ENCODE results near the gene LCLAT1. TPM values are rescaled to one million over a fixed set of nuclear protein-coding genes. Genes with fewer than 3 reads are reported as not detected.
"Not testable (repeated sequence)": the region's sequence is repeated elsewhere in the genome, so short reads cannot be mapped to it uniquely, and the experiment has no call there.

Gene LCLAT1
- total RNA-seq, 2 experiments from 2014 or later, result 8.3 to 10.2 TPM

DNA sequence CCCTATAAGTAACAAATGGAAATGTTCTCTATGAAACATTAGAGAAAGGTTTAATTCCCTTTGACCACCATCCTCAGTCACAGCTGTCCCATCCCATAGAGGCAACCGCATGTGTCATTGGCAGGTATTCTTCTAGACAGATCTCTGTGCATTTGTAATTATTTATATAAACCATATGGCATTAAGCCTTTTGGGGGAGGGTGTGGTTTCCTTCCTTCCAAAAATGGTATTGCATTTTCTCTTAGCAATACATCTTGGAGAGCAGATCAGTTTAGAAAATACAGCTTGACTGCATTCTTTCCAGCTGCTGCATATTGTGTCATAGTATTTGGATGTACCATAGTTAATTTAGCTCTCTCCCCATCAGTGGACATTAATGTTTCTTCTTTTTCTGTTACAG is 57.7 kb downstream of the LCLAT1 start:
- H3K4me1 Mint-ChIP-seq (ENCODE audit: low read depth), result peaks cover 64% of the 10 kb centered on the region
- peaks cover 15% of the 10 kb centered on the region for H3K4me1 ChIP-seq (ENCODE audit: insufficient read depth, low read length)
- H3K36me3 Mint-ChIP-seq (ENCODE audit: low read depth), result peaks cover 45% of the 10 kb centered on the region
- POLR2A ChIA-PET, result interaction anchor here (0.8 to 1.2 kb wide), 3 partner anchors 43 to 358 kb away, joined by 3 to 5 read pairs (median 4); partner anchors contain the start of gene YPEL5
- H3K9me3 ChIP-seq (ENCODE audit: control insufficient read depth in 1 of 2, insufficient read depth in 1 of 2, low read length in 2 of 2), result peaks cover 9 to 17% of the 10 kb centered on the region in 2 experiments
- ATAC-seq (ENCODE audit: poor library complexity), result no peak
- peaks cover 20% of the 10 kb centered on the region for H3K9me3 Mint-ChIP-seq
- H3K27ac ChIP-seq (ENCODE audit: low read depth in 1 of 2, low read length in 2 of 2), result no peak overlapping the region
- TF ChIP-seq, protein P1, sequence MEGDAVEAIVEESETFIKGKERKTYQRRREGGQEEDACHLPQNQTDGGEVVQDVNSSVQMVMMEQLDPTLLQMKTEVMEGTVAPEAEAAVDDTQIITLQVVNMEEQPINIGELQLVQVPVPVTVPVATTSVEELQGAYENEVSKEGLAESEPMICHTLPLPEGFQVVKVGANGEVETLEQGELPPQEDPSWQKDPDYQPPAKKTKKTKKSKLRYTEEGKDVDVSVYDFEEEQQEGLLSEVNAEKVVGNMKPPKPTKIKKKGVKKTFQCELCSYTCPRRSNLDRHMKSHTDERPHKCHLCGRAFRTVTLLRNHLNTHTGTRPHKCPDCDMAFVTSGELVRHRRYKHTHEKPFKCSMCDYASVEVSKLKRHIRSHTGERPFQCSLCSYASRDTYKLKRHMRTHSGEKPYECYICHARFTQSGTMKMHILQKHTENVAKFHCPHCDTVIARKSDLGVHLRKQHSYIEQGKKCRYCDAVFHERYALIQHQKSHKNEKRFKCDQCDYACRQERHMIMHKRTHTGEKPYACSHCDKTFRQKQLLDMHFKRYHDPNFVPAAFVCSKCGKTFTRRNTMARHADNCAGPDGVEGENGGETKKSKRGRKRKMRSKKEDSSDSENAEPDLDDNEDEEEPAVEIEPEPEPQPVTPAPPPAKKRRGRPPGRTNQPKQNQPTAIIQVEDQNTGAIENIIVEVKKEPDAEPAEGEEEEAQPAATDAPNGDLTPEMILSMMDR (IDR thresholded peaks at IDR 0.05), result no peak
- H3K4me3 Mint-ChIP-seq, result peak overlapping the region; percentile 60
- CTCF ChIA-PET, result interaction anchor here (0.7 to 3.0 kb wide), 3 partner anchors 18 to 207 kb away, joined by 3 to 6 read pairs (median 3); no protein-coding TSS in a partner anchor
- H3K27me3 Mint-ChIP-seq, result no peaks in the 10 kb centered on the region
- peak overlapping the region; percentile 86 for H3K27ac Mint-ChIP-seq
- H3K36me3 ChIP-seq (ENCODE audit: insufficient read depth, low read length), result peaks cover 4% of the 10 kb centered on the region
- H3K27me3 ChIP-seq (ENCODE audit: control insufficient read depth in 1 of 2, insufficient read depth in 2 of 2, low read length in 2 of 2), result no peaks in the 10 kb centered on the region
- no peak overlapping the region for H3K4me3 ChIP-seq (ENCODE audit: low read length)
- DNase-seq, result no peak
- intact Hi-C loops (cut with DNase I, micrococcal nuclease), result no loop called here

DNA sequence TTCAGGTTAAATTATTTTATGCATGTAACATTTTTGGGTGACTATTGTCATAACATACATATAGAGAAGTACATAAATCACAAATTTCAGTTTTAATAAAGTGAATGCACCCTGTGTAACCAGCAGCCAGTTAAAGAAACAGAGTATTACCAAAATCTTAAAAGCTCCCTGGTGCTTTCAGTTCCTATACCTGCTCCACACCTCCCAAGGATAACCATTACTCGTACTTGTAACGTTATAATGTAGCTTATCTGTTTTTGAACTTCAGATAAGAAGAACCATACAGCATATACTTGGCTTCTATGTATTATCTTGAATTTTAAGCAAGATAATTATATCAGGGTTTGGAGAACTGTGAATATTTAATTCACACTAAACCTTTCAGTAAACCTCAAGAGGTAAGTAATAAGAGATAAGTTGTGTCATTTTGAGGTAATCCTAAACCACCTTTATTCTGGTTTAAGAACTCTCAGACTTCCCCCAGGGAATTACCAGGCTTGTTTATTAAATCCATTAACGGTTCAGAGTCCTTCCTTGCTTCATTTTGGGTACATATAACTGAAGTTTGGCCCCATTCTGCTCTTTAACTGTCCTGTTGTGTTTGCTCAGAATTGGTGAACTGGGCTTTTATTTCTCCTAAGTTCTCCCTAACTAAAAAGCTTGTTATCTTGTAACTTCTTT is 58.6 kb downstream of the LCLAT1 start:
- Mint-ChIP-seq H3K36me3 (ENCODE audit: low read depth) (peaks cover 43% of the 10 kb centered on the region), H3K4me1 (ENCODE audit: low read depth) (peaks cover 73% of the 10 kb centered on the region), H3K27me3 (no peaks in the 10 kb centered on the region), H3K4me3 (no peak overlapping the region), H3K27ac (peak overlapping the region; percentile 86), H3K9me3 (peaks cover 20% of the 10 kb centered on the region)
- TF ChIP-seq, protein P1 (IDR thresholded peaks at IDR 0.05), result no peak
- H3K4me1 ChIP-seq (ENCODE audit: insufficient read depth, low read length), result peaks cover 15% of the 10 kb centered on the region
- H3K36me3 ChIP-seq (ENCODE audit: insufficient read depth, low read length), result peaks cover 4% of the 10 kb centered on the region
- ChIA-PET POLR2A (interaction anchor here (1.2 kb wide), 1 partner anchor 359 kb away, joined by 5 read pairs; the partner anchor contains the start of gene YPEL5), CTCF (interaction anchor here (1.3 to 3.0 kb wide), 3 partner anchors 21 to 206 kb away, joined by 3 to 6 read pairs (median 3); no protein-coding TSS in a partner anchor)
- no peak for ATAC-seq (ENCODE audit: poor library complexity)
- H3K27me3 ChIP-seq (ENCODE audit: control insufficient read depth in 1 of 2, insufficient read depth in 2 of 2, low read length in 2 of 2), result no peaks in the 10 kb centered on the region
- peaks cover 8 to 9% of the 10 kb centered on the region in 2 experiments for H3K9me3 ChIP-seq (ENCODE audit: control insufficient read depth in 1 of 2, insufficient read depth in 1 of 2, low read length in 2 of 2)
- H3K4me3 ChIP-seq (ENCODE audit: low read length), result no peak overlapping the region
- no peak overlapping the region for H3K27ac ChIP-seq (ENCODE audit: low read depth in 1 of 2, low read length in 2 of 2)
- intact Hi-C loops (cut with DNase I, micrococcal nuclease), result no loop called here
- DNase-seq, result no peak

DNA sequence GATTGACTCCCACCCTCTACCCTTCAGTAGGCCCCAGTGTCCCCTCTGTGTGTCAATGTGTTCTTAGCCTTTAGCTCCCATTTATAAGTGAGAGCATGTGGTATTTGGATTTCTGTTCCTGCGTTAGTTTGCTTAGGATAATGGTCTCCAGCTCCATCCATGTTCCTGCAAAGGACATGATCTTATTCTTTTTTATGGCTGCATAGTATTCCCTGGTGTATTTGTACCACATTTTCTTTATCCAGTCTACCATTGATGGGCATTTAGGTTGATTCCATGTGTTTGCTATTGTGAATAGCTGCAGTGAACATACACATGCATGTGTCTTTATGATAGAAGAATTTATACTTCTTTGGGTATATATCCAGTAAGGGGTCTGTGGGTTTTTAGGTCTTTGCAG is 60.4 kb downstream of the LCLAT1 start:
- peaks cover 15% of the 10 kb centered on the region for H3K4me1 ChIP-seq (ENCODE audit: insufficient read depth, low read length)
- H3K27ac ChIP-seq (ENCODE audit: low read depth in 1 of 2, low read length in 2 of 2), result not testable (repeated sequence)

More for the DNA sequence above, 60.4 kb downstream of the LCLAT1 start:
- H3K27me3 ChIP-seq (ENCODE audit: control insufficient read depth in 1 of 2, insufficient read depth in 2 of 2, low read length in 2 of 2); H3K9me3 ChIP-seq (ENCODE audit: control insufficient read depth in 1 of 2, insufficient read depth in 1 of 2, low read length in 2 of 2); intact Hi-C loops (cut with DNase I, micrococcal nuclease); ATAC-seq (ENCODE audit: poor library complexity); H3K36me3 ChIP-seq (ENCODE audit: insufficient read depth, low read length); H3K27ac Mint-ChIP-seq; H3K4me3 ChIP-seq (ENCODE audit: low read length); H3K27me3 Mint-ChIP-seq; POLR2A ChIA-PET; H3K4me3 Mint-ChIP-seq; DNase-seq: not testable (repeated sequence)
- peaks cover 25% of the 10 kb centered on the region for H3K36me3 Mint-ChIP-seq (ENCODE audit: low read depth)
- CTCF ChIA-PET, result interaction anchor here (0.8 to 1.4 kb wide), 2 partner anchors 15 to 204 kb away, joined by 3 to 4 read pairs; no protein-coding TSS in a partner anchor
- H3K4me1 Mint-ChIP-seq (ENCODE audit: low read depth), result peaks cover 82% of the 10 kb centered on the region
- H3K9me3 Mint-ChIP-seq, result peaks cover 14% of the 10 kb centered on the region

Measured in CD4-positive, alpha-beta T cell (primary cell).